Tibial nerve (tissue), 4 donors: ENCODE results near the gene SPCS3.

Experiments
- EP300 ChIP-seq, 2 donors: sonication (generic); formaldehyde crosslinking; IDR thresholded peaks; one replicate each; pipeline ENCODE4 v1.6.1; 2017; ENCODE audit warnings: antibody characterized with exemption in 2 of 2, mild to moderate bottlenecking in 1 of 2
- POLR2A ChIP-seq, 2 donors: fragments of 450-650 bp; IDR thresholded peaks; one replicate each; pipeline ENCODE4 v1.6.1; 2017; ENCODE audit warnings: antibody characterized with exemption in 2 of 2, mild to moderate bottlenecking in 2 of 2, moderate library complexity in 2 of 2
- TF ChIP-seq, protein P1 (sequence below), 5 experiments: fragments of 200-600 bp in 3 of 5; fragments of 450-650 bp in 2 of 5; sonication (generic) in 3 of 5; IDR thresholded peaks; one replicate each; pipeline ENCODE4 v1.5.1; 2016 to 2019; ENCODE audit warnings: antibody characterized with exemption in 5 of 5, mild to moderate bottlenecking in 3 of 5, moderate library complexity in 2 of 5

DNA sequence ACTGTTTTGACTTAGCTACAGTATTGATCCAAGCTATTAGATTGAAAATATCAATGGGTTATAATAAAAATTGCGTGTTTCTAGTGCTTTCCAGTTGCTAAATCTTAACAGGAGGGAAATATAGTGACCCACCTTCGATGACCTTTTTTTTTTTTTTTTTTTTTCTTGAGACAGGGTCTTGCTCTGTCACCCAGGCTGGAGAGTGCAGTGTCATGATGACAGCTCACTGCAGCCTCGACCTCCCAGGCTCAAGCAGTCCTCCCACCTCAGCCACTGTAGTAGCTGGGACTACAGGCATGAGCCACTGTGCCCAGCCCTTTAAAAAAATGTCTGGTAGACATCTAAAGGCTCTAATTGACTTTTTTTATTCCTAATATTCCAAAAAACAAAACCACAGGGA, 47.0 kb upstream of the SPCS3 start:
- TF ChIP-seq POLR2A (IDR thresholded peaks at IDR 0.05) (no peak), EP300 (IDR thresholded peaks at IDR 0.05) (no peak)
- TF ChIP-seq, protein P1, sequence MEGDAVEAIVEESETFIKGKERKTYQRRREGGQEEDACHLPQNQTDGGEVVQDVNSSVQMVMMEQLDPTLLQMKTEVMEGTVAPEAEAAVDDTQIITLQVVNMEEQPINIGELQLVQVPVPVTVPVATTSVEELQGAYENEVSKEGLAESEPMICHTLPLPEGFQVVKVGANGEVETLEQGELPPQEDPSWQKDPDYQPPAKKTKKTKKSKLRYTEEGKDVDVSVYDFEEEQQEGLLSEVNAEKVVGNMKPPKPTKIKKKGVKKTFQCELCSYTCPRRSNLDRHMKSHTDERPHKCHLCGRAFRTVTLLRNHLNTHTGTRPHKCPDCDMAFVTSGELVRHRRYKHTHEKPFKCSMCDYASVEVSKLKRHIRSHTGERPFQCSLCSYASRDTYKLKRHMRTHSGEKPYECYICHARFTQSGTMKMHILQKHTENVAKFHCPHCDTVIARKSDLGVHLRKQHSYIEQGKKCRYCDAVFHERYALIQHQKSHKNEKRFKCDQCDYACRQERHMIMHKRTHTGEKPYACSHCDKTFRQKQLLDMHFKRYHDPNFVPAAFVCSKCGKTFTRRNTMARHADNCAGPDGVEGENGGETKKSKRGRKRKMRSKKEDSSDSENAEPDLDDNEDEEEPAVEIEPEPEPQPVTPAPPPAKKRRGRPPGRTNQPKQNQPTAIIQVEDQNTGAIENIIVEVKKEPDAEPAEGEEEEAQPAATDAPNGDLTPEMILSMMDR (IDR thresholded peaks at IDR 0.05), result no peak
